SK-N-SH (cell line): ENCODE data around the gene PPDPF. TPM values are rescaled to one million over a fixed set of nuclear protein-coding genes. Genes with fewer than 3 reads are reported as not detected.

ENCODE experiments used
- CTCF ChIA-PET: fragments of 300-600, 350-600 bp; formaldehyde crosslinking; extraction: SDS; loops from one replicate; lab custom pipeline; 2021; lab: Yijun Ruan, JAX
- POLR2A ChIA-PET: fragments of 350-600 bp; sonication (Branson Sonifier 250); formaldehyde crosslinking; extraction: SDS; loops from one replicate; lab custom pipeline; 2020; ENCODE audit warnings: antibody characterized with exemption, inconsistent platforms; lab: Yijun Ruan, JAX
- DNase-seq: peaks from one replicate; pipeline ENCODE4 v3.0.0; 2012
- H2AFZ ChIP-seq: fragments of 200-600 bp; sonication (generic); 2 replicates; pipeline ENCODE4 v1.8.1; 2016; ENCODE audit warnings: antibody characterized with exemption, mild to moderate bottlenecking, low read depth
- H3F3A ChIP-seq: fragments of 200-600 bp; sonication (generic); replicated peaks from 2 replicates; pipeline ENCODE3; 2016; ENCODE audit warnings: antibody characterized with exemption, mild to moderate bottlenecking; ENCODE audit not compliant: insufficient read depth
- H3K27ac ChIP-seq, 2 experiments: fragments of 200-500 bp in 1 of 2; fragments of 200-600 bp in 1 of 2; sonication (Bioruptor generic) in 1 of 2; sonication (generic), shearing (Covaris generic) in 1 of 2; 2 replicates each; pipeline versions ENCODE4 v1.5.1 to v1.6.1; 2014 to 2016; ENCODE audit warnings: low read depth in 2 of 2, inconsistent platforms in 1 of 2, low read length in 1 of 2, mild to moderate bottlenecking in 1 of 2, mixed read lengths in 1 of 2
- H3K27me3 ChIP-seq: fragments of 200-600 bp; sonication (generic), shearing (Covaris generic); 2 replicates; pipeline ENCODE4 v1.6.1; 2016; ENCODE audit warnings: mixed run types; ENCODE audit not compliant: insufficient read depth
- H3K36me3 ChIP-seq, 2 experiments: fragments of 200-500 bp in 1 of 2; fragments of 200-600 bp in 1 of 2; sonication (Bioruptor generic) in 1 of 2; sonication (generic) in 1 of 2; replicated peaks in 1 of 2; 2 replicates each; pipeline versions ENCODE3 to v1.5.1; 2014 to 2016; ENCODE audit warnings: low read length in 1 of 2, mild to moderate bottlenecking in 1 of 2; ENCODE audit not compliant: insufficient read depth in 2 of 2, control insufficient read depth in 1 of 2
- H3K4me1 ChIP-seq, 2 experiments: fragments of 200-500 bp in 1 of 2; fragments of 200-600 bp in 1 of 2; sonication (Bioruptor generic) in 1 of 2; sonication (generic), shearing (Covaris generic) in 1 of 2; 2 replicates each; pipeline versions ENCODE4 v1.5.1 to v1.6.1; 2014 to 2016; ENCODE audit warnings: low read depth in 1 of 2, low read length in 1 of 2, mixed run types in 1 of 2; ENCODE audit not compliant: insufficient read depth in 2 of 2, control insufficient read depth in 1 of 2
- H3K4me2 ChIP-seq: fragments of 200-600 bp; sonication (generic), shearing (Covaris generic); 2 replicates; pipeline ENCODE4 v1.6.1; 2017; ENCODE audit warnings: mixed run types
- H3K4me3 ChIP-seq, 2 experiments: fragments of 200-500 bp in 1 of 2; fragments of 200-600 bp in 1 of 2; sonication (Bioruptor generic) in 1 of 2; sonication (generic), shearing (Covaris generic) in 1 of 2; 2 replicates each; pipeline versions ENCODE4 v1.5.1 to v1.8.1; 2014 to 2016; ENCODE audit warnings: low read depth in 2 of 2, inconsistent platforms in 1 of 2, low read length in 1 of 2, mild to moderate bottlenecking in 1 of 2, mixed read lengths in 1 of 2, moderate library complexity in 1 of 2
- H3K79me2 ChIP-seq: fragments of 200-600 bp; sonication (generic); 2 replicates; pipeline ENCODE4 v1.8.1; 2017; ENCODE audit warnings: mild to moderate bottlenecking; ENCODE audit not compliant: insufficient read depth
- H3K9ac ChIP-seq: fragments of 200-600 bp; sonication (generic); 2 replicates; pipeline ENCODE4 v1.6.1; 2017; ENCODE audit warnings: mixed run types
- H3K9me2 ChIP-seq: fragments of 200-600 bp; sonication (generic); 2 replicates; pipeline ENCODE4 v1.6.1; 2017; ENCODE audit warnings: mixed run types
- H3K9me3 ChIP-seq: fragments of 200-600 bp; sonication (generic); 2 replicates; pipeline ENCODE4 v1.6.1; 2017; ENCODE audit warnings: mixed run types, mild to moderate bottlenecking, moderate library complexity
- H4K20me1 ChIP-seq: fragments of 200-600 bp; sonication (generic); 2 replicates; pipeline ENCODE4 v1.6.1; 2017; ENCODE audit warnings: mild to moderate bottlenecking, mixed run types; ENCODE audit not compliant: insufficient read depth
- CHD2 ChIP-seq: fragments of 150-350 bp; IDR thresholded peaks from 2 replicates; pipeline ENCODE4 v1.6.1; 2018; ENCODE audit warnings: low read length; ENCODE audit not compliant: partially characterized antibody
- ELF1 ChIP-seq: IDR thresholded peaks from 2 replicates; pipeline ENCODE4 v1.4.0; 2012
- EP300 ChIP-seq, 2 experiments: IDR thresholded peaks; 2 replicates each; pipeline versions ENCODE4 v1.4.0 to v1.6.1; 2012; ENCODE audit warnings: borderline replicate concordance in 1 of 2, low read depth in 1 of 2, low read length in 1 of 2
- FOXJ3 ChIP-seq: sonication (generic); formaldehyde crosslinking; IDR thresholded peaks from 2 replicates; pipeline ENCODE4 v1.5.1; 2020; ENCODE audit warnings: mild to moderate bottlenecking, missing genetic modification reagents
- GABPA ChIP-seq: IDR thresholded peaks from 2 replicates; pipeline ENCODE4 v1.4.0; 2012; ENCODE audit warnings: low read depth, mild to moderate bottlenecking
- GATA2 ChIP-seq: sonication (generic); formaldehyde crosslinking; IDR thresholded peaks from 2 replicates; pipeline ENCODE4 v1.5.0; 2020; ENCODE audit warnings: mild to moderate bottlenecking, missing genetic modification reagents
- IRF3 ChIP-seq: fragments of 150-350 bp; IDR thresholded peaks from 2 replicates; pipeline ENCODE4 v1.6.1; 2016; ENCODE audit warnings: mild to moderate bottlenecking, low read depth, low read length
- JUND ChIP-seq: IDR thresholded peaks from 2 replicates; pipeline ENCODE4 v1.4.0; 2012
- MAX ChIP-seq: IDR thresholded peaks from 2 replicates; pipeline ENCODE4 v1.4.0; 2012; ENCODE audit warnings: low read depth
- MEF2A ChIP-seq: IDR thresholded peaks from 2 replicates; pipeline ENCODE4 v1.4.0; 2012; ENCODE audit warnings: low read depth, borderline replicate concordance
- NFIC ChIP-seq: IDR thresholded peaks from 2 replicates; pipeline ENCODE4 v1.4.0; 2012; ENCODE audit warnings: borderline replicate concordance
- NRF1 ChIP-seq: IDR thresholded peaks from 2 replicates; pipeline ENCODE4 v1.6.1; 2012; ENCODE audit warnings: low read depth, mild to moderate bottlenecking, low read length
- PBX3 ChIP-seq: IDR thresholded peaks from 2 replicates; pipeline ENCODE4; 2012
- POLR2AphosphoS5 ChIP-seq: IDR thresholded peaks from 2 replicates; pipeline ENCODE4 v1.6.1; 2012; ENCODE audit warnings: low read depth, low read length
- RAD21 ChIP-seq: IDR thresholded peaks from 2 replicates; pipeline ENCODE4 v1.6.1; 2012; ENCODE audit warnings: mild to moderate bottlenecking, low read length
- RCOR1 ChIP-seq: fragments of 150-350 bp; IDR thresholded peaks from 2 replicates; pipeline ENCODE4 v1.6.1; 2017; ENCODE audit warnings: antibody characterized with exemption, low read length
- RFX5 ChIP-seq: IDR thresholded peaks from 2 replicates; pipeline ENCODE4 v1.6.1; 2012; ENCODE audit warnings: mild to moderate bottlenecking, improper control_type of control experiment, low read length
- RXRA ChIP-seq: IDR thresholded peaks from 2 replicates; pipeline ENCODE4 v1.4.0; 2012; ENCODE audit warnings: low read depth, mild to moderate bottlenecking, borderline replicate concordance
- SIN3A ChIP-seq: IDR thresholded peaks from 2 replicates; pipeline ENCODE4 v1.6.1; 2012; ENCODE audit warnings: low read depth, mild to moderate bottlenecking, low read length, moderate library complexity, borderline replicate concordance
- SMC3 ChIP-seq: IDR thresholded peaks from 2 replicates; pipeline ENCODE4 v1.6.1; 2012; ENCODE audit warnings: low read depth, low read length, improper control_type of control experiment
- TAF1 ChIP-seq: IDR thresholded peaks from 2 replicates; pipeline ENCODE4 v1.6.1; 2012; ENCODE audit warnings: low read depth, mild to moderate bottlenecking, low read length, moderate library complexity, borderline replicate concordance
- TCF12 ChIP-seq: IDR thresholded peaks from 2 replicates; pipeline ENCODE4 v1.4.0; 2012
- USF1 ChIP-seq: IDR thresholded peaks from 2 replicates; pipeline ENCODE4 v1.4.0; 2012; ENCODE audit warnings: low read depth, borderline replicate concordance
- WGBS: methylation state at CpG from one replicate; pipeline ENCODE4 v1.1.6; 2017; ENCODE audit warnings: low lambda C conversion rate; 5-methylcytosine and 5-hydroxymethylcytosine counted together
- polyA plus RNA-seq, 3 experiments: library from polyadenylated mRNA; depleted of rRNA; stranded (reverse); fragments of >200 nt; gene quantifications; 2 replicates each; pipeline ENCODE4 v1.2.3, GENCODE V29; 2012

PPDPF gene
- polyA plus RNA-seq, 1 of the 3 experiments (the other 2 are of a cell fraction): 71.4 TPM

GRCh38 chr20:63551068-63551467, 30.5 kb downstream of the PPDPF start:
- H3K9me2 ChIP-seq: no peaks in the 10 kb centered on the region
- no peaks in the 10 kb centered on the region for H3K27me3 ChIP-seq
- H3K79me2 ChIP-seq: no peaks in the 10 kb centered on the region
- no peaks in the 10 kb centered on the region for H4K20me1 ChIP-seq
- H3F3A ChIP-seq: peaks cover 9% of the 10 kb centered on the region
- DNase-seq: no peak
- WGBS: 63% methylated on average over 9 of the region's 9 CpGs
- H2AFZ ChIP-seq: no peak overlapping the region
- peaks cover 0 to 14% of the 10 kb centered on the region in 2 experiments; a peak in 1 of 4 replicates for H3K4me1 ChIP-seq
- POLR2A ChIA-PET: no interaction called here
- no peaks in the 10 kb centered on the region for H3K9me3 ChIP-seq
- H3K36me3 ChIP-seq: no peaks in the 10 kb centered on the region
- H3K9ac ChIP-seq: no peak overlapping the region
- no peak for TF ChIP-seq PBX3
- TF ChIP-seq SIN3A: no peak
- no peak for TF ChIP-seq NFIC
- no peak for TF ChIP-seq SMC3
- no peak for TF ChIP-seq EP300 (IDR thresholded peaks at IDR 0.05; ENCODE audit: borderline replicate concordance in 1 of 2, low read depth in 1 of 2, low read length in 1 of 2)
- TF ChIP-seq NRF1: no peak
- TF ChIP-seq TCF12: no peak
- TF ChIP-seq MAX: no peak
- no peak for TF ChIP-seq MEF2A
- no peak for TF ChIP-seq IRF3
- no peak for TF ChIP-seq FOXJ3
- no peak overlapping the region for H3K27ac ChIP-seq
- no peak overlapping the region for H3K4me3 ChIP-seq
- CTCF ChIA-PET: interaction anchor here (0.6 to 8.2 kb wide), 3 partner anchors 12 to 189 kb away, joined by 3 to 66 read pairs (median 3); partner anchors contain the start of gene PTK6
- H3K4me2 ChIP-seq: no peak overlapping the region

GRCh38 chr20:63552481-63553249, 32.1 kb downstream of the PPDPF start:
- H3K4me3 ChIP-seq: no peak overlapping the region
- no peaks in the 10 kb centered on the region for H3K9me3 ChIP-seq
- POLR2A ChIA-PET: interaction anchor here (1.2 kb wide), 2 partner anchors 13 to 101 kb away, joined by 4 to 5 read pairs; partner anchors contain the start of gene STMN3
- H3K36me3 ChIP-seq: no peaks in the 10 kb centered on the region
- 73% methylated on average over 14 of the region's 15 CpGs for WGBS
- H3K79me2 ChIP-seq: no peaks in the 10 kb centered on the region
- no peak for TF ChIP-seq RAD21
- no peak for TF ChIP-seq POLR2AphosphoS5
- TF ChIP-seq SIN3A: no peak
- no peak for TF ChIP-seq USF1
- TF ChIP-seq TAF1: no peak
- TF ChIP-seq GATA2 (CRISPR knock-in tag): no peak
- TF ChIP-seq GABPA: no peak
- no peak for TF ChIP-seq ELF1
- no peak for TF ChIP-seq RFX5
- TF ChIP-seq RXRA: no peak
- TF ChIP-seq JUND: no peak
- no peak for TF ChIP-seq CHD2
- TF ChIP-seq RCOR1: no peak
- TF ChIP-seq PBX3: no peak
- no peaks in the 10 kb centered on the region for H3K9me2 ChIP-seq
- no peaks in the 10 kb centered on the region for H4K20me1 ChIP-seq
- H3K4me1 ChIP-seq: peaks cover 0 to 14% of the 10 kb centered on the region in 2 experiments; a peak in 1 of 4 replicates
- CTCF ChIA-PET: interaction anchor here (0.6 to 8.2 kb wide), 3 partner anchors 14 to 402 kb away, joined by 3 to 66 read pairs (median 4); partner anchors contain the start of genes PPDPF and PTK6
- H3K27me3 ChIP-seq: no peaks in the 10 kb centered on the region
- no peak for DNase-seq
- no peak overlapping the region for H3K9ac ChIP-seq
- no peak overlapping the region; a peak in 1 of 4 replicates for H3K27ac ChIP-seq
- H3F3A ChIP-seq: peaks cover 9% of the 10 kb centered on the region
- H2AFZ ChIP-seq: no peak overlapping the region
- H3K4me2 ChIP-seq: no peak overlapping the region
